Activated CD8-positive, alpha-beta memory T cell treated with anti-CD3 and anti-CD28 coated beads for 48 hours (primary cell): ENCODE data around the gene LRPAP1.

ENCODE experiments used
- DNase-seq, 3 experiments: peaks; one replicate each; pipeline ENCODE4 v3.0.0-alpha.2; 2020; ENCODE audit warnings: low read depth in 2 of 3, low spot score in 2 of 3

The LRPAP1 gene

DNA sequence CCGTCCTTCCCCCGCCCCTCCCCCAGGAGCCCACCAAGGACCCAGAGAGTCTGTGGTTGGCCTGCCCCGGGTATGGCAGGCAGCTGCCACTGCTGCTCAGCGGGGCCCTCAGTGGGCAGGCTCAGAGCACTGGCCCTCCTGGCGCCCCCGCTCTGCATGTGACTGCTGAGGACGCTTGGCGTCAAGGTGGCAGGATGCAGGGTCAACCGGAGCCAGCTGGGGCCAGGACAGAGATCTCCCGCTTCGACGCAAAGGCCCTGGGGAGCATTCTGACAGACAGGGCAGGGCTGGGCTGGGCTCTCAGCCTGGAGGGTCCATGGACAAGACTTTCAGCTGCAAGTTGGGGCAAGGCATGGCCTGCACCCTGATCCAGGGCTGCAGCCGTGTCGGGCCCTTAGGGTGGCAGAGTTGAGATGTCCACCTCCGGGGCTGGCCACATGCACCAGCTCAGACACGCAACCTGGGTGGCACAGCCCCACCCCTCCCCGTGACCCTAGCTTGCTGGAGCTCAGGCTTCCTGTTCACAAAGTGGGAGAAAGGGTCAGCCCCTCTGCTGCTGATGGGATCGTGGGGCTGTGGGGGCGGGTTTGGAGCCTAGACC lies 30.3 kb downstream of the LRPAP1 start:
- DNase-seq: no peak

DNA sequence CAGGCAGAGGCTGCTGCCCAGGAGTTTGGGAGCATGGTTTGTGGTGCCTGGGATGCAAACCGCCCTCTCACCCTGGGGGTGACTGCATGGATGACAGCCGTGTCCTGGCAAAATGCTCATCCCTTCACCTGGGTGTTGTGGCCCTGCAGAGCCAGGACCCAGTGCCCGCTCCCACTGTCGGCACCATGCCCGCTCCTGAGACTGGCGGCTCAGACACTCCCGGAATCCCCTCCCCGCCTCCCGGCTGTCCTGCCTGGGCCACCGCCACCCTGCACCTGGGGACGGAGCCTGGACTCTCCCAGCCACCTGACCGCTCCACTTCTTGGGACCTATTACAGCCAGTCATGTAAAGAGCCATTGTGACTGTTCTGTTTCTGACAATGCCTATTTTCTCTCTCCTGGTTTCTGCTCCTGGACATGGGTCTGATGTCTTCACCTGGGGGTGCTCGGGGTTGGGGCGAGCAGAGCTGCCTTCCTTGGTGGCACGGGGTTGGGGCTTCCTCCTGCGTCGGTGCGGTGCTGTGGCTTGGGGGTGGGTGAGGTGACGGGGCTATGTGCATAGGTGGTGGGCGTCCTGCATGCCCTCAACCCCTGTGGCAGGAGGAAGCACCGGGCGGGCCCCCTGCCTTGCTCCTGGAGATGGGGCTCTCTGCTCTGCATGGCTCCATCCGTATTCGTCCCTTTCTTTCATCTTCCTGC lies 30.9 kb downstream of the LRPAP1 start:
- DNase-seq: no peak

DNA sequence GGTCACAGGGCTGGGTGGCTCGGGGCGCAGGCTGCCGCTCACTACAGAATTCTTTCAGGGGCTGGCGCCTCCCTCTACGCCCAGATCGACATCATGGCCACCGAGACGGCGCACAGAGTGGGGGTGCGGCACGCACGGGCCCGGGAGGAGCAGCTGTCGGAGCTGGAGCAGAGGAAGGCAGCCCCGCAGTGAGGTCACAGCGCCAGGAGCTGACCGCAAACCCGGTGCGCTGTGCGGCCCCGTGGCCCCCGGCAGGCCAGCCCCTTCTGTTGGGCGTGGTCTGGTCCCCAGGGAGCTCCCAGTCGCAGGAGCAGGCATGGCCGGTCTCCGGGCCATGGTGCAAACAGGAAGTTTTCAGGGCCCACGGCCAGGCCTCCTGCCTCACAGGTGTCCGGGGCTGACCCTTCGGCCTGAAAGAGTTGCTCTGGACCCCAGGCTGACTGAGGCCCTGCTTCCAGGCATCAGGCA lies 31.6 kb downstream of the LRPAP1 start:
- DNase-seq: no peak

DNA sequence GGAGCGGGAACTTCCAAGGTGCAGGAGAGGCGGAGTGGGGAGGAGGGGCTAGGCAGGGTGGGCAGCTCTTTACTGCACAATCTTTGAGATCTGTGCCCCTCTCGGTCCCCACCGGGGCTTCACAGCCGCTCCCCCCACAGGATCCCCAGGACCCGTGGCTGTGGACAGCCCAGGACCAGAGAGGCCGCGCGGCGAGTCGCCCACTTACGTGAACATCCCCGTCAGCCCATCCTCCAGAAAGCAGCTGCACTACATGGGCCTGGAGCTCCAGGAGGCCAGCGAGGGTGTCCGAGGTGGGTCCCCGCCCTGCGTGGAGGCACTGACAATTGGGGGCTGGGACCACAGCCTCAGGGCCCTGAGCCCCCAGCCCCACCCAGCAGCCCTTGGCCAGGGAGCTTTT lies 32.1 kb downstream of the LRPAP1 start:
- no peak for DNase-seq

DNA sequence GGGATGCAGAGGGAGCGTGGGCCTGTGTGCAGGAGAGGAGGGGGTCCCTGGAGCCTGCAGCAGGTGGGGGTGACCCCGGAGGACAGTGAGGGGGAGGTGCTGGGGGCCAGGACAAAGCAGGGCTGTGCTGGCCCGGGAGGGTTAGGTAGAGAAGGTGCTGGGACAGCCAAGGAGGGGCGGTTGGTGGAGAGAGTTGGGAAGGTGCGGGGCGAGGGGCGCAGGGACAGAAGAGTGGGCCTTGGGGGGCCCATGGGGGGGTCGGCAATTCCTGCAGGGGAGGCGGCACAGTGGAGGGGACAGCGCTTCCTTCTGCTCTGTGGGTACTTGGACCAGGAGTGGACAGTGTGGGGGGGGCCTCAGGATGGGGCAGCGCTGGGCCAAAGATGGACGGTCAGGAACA lies 32.5 kb downstream of the LRPAP1 start:
- DNase-seq: no peak

DNA sequence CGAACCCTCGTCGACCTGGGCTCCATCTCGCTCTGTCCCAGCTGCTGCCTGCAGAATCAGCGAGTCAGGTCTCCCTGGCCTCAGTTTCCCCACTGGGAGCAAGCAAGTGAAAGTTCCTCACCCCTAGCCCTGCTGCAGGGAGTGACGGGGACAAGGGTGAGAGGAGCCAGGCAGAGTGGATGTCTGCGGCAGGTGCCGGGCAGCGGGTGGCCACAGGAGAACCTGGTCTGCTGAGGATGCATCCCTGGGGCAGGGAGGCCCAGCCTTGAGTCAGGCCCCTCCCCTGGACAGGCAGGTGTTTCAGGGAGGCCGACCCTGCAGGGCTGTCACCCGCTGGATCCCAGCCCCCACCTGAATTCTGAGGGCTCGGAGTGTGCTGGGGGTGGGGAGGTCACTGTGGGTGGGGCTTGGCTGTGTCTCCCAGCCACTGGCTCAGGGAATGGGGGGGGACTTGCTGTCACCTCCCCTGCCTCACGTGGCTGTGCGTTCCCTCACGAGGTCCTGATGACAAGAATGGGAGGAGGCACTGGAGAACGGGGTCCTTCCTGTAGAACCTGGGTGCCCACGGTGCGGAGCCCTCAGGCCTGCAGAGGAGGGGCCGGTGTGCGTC lies 33.2 kb downstream of the LRPAP1 start:
- no peak for DNase-seq

DNA sequence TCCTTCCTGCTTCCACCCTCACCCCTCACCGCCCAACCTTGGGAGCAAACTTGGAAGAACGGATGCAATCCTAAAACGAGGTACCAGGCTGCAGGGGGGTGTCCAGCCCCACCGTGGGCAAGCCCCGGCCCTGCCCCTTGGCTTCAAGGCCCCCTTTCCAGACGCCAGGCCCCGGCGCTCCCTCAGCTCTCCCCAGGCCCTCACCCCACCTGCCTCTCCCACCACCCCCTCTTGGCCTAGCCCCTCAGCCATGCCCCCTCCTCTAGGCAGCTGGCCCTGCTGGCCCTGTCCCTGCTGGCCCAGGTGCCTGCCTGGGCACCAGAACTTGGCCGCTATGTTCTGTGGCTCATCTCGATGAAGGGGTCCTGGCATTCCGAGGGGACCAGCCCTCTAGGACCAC lies 33.8 kb downstream of the LRPAP1 start:
- DNase-seq: no peak

DNA sequence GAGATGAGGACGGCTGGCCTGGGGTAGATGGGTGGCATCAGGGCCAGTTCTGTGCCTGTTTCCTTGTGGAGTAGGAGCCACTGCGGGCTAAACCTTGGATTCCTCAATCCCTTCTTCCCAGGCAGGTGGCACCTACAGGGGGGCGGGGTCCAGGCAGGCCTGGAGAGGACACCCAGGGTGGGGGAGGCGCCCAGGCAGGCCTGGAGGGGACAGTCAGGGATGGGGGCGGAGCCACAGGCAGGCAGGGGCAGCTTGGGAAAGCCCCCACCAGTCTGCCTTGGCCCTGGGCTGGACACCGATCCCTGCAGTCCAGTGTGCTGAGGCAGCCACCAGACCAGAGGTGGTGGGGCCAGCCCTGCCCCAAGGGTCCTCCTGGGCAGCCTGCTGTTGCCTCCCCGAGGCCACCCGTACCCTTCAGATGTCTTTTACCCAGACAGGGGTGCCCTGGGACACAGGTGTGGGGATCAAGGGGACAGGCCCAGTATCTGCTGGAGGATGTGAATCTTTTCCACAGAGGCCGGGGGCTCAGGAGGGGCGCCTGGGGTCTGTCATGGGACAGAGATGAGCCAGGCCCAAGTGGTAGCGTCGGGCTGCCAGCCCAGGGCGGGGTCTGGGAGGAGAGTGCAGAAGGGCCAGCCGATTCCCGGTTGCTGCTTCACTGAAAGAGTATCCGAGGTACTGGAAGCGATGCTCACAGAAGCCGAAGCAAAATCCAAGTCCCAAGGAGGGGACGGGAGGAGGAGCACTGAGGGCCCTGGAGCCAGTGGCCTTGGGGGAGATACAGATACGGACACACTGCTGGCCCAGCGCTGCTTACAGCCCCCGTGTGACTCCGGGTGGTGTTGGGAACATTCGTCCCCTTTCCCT lies 34.5 kb downstream of the LRPAP1 start:
- DNase-seq: no peak

DNA sequence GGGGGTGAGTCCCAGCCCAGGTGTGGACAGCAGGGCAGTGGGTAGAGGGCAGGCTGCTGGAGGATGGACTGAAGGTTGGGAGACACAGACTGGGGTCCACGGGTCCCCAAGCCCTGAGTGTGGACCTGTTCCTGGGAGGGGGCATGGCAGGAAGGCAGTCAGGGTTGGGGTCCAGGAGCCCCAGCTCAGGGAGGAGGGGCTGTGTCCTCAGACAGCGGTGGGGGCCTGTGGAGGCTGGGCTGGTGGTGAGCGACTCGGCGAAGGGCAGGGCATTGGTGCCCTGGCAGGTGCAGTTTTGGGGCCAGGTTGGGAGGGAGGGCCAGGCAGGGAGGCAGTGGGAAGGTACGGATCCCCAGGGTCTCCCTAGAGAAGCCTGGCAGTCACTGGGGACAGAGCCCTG lies 35.1 kb downstream of the LRPAP1 start:
- DNase-seq: no peak

DNA sequence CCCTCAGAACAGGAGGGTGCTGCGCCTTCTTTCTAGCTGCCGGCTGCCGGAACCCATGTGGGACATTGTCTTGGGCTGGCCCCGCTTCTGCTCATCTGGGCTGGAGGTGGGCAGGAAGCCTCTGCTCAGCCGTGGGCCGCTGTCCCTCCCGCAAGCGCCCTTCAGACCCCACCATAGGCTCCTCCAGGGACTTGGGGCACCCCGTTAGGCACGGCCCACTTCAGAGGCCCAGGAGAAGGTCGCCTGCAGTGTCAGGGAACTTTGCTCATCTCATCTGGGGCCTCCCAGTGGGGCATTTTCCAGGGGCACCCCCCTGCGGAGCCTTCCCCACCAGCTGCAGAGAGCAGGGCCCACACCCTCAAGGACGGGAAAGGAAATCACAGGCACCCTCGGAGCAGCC lies 36.2 kb downstream of the LRPAP1 start:
- no peak for DNase-seq

DNA sequence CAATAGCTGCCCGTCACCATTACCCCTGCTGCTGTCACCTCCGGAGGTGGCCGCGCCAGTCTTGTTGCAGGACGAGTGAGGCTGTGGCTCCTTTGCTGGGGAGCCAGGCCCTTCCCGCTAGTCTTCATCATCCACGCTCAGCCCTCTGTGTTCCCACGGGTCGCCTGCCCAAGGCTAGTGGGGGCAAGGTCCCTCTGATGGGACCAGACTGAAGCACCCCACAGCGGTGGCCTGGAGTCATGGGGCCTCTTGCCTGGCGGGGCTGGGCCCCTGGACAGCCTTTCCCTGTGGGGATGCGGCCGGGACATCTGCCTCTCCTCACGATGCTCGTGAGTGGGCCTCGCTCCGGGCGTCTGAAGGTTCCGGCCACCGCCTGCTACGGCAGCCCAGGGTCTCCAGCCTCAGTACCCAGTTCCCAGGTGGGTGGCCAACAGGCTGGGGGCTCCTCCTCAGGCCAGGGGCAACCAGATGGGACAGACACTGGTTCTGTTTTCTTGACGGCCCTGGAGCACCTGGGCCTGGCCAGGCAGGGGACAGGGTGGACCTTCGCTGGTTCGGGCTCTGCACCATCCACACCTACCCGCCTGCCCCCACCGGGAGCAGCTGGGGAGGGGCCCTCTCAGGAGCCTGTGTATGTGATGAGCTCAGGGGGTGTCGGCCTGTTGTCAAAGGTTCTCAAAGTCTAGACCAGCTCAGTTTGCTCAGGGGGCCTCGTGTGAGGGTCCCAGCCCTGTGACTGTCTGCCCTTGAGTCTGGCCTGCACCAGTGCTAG lies 36.8 kb downstream of the LRPAP1 start:
- DNase-seq: no peak

DNA sequence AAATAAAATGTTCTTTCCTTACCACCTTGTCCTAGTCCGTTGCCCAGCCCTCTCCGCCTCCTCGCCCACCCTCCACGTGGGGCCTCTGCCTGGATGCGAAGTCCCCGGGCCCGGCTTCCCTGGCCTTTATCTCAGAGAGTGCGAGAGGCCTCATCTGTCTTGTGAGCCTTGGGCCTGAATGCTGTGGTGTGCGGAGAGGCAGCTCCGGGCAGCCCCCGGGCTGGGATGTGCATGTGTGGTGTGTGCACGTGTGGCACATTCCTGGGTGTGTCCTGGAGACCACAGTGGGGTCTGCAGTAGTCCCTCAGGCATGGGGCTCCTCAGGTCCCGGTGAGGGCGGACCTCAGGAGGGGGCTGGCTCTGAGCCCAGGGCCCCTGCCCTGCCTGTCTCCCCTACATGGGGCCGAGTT lies 37.8 kb downstream of the LRPAP1 start:
- no peak for DNase-seq

DNA sequence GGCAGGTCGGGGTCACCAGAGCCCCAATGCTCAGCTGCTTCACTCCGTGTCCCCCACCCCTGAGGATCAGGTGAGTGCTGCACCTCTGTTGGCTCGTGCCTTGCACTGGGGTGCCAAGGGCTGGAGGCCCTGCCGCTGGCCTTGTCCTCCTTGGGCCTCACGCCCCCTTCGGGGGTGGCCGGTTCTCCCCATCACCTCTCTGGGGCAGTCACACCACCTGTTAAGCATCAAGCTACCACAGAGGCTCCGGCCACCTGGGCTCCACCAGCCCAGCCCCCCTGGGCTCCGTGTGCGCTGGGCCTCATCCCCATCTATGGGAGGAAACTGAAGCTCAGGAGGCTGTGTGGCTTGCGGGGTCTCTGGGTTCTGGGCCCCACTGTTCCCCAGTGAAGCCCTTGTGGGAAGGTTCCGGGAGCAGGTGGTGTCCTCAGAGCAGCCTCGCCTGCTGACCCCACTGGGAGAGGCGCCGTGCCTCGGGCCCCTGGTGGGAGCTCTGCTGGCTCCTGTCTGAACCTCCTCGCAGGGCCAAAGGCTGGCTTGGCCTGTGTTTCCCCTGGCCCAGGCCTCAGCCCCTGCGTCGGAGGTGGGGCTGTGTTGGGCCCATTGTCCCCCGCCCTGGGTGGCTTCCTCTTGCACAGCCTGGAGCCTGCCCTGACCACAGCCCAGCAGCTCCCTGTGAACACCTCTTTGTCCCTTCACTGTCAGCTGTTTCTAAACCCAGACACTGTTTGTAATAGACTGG lies 38.3 kb downstream of the LRPAP1 start:
- no peak for DNase-seq

DNA sequence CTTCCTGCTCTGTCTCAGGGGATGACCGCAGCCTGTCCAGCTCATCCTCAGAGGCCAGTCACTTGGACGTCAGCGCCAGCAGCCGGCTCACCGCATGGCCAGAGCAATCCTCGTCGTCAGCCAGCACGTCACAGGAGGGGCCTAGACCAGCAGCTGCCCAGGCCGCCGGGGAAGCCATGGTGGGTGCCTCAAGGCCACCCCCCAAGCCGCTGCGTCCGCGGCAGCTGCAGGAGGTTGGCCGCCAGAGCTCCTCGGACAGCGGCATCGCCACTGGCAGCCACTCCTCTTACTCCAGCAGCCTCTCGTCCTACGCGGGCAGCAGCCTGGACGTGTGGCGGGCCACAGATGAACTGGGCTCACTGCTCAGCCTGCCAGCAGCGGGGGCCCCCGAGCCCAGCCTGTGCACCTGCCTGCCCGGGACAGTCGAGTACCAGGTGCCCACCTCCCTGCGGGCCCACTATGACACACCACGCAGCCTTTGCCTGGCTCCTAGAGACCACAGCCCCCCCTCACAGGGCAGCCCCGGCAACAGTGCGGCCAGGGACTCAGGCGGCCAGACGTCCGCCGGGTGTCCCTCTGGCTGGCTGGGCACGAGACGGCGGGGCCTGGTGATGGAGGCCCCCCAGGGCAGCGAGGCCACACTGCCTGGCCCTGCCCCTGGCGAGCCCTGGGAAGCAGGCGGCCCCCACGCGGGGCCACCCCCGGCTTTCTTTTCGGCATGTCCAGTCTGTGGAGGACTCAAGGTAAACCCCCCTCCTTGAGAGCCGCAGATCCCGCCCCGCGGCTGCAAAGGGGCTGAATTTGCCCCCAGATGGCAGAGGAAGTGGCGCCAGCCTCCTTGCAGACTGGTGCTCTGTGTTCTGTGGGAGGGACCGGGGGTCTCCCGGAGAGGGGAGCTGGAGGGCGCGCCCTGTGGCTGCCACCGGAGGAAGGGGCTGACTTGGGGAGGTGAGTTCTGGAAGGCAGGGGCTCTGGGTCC lies 39.2 kb downstream of the LRPAP1 start:
- DNase-seq: no peak

DNA sequence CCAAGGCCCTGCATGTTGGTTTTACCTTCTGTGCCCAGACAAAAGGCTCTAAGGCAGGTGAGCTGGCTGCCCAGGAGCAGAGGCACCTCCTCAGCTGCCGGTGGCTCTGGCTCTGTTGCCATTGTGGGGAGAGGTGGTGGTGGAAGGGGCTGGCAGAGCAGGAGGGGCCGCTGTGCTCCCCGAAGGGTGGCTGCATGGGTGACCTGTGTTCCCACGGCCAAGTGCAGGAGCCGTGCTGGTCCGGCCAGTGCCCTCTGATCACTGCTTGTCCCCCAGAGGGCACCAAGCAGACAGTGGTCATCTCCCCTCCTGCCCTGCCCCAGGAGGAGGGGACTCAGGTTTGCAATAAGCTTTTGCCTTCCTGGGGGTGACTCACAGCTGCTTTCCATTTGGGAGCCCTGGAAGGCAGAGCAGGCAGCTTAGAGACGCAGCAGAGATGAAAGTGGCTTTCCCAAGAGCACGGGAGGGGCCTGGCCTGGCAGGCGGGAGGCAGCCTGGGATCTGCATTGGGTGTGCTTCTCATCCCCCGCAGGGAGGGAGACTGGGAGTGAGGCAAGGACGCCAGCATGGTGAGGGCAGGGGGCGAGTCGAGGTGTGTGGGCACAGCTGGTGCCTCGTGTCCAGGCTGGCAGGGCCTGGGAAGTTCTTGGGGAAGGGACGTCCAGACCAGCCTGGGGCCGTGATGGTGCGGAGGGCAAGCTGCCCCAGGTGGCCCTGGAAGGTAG lies 40.4 kb downstream of the LRPAP1 start:
- no peak for DNase-seq

DNA sequence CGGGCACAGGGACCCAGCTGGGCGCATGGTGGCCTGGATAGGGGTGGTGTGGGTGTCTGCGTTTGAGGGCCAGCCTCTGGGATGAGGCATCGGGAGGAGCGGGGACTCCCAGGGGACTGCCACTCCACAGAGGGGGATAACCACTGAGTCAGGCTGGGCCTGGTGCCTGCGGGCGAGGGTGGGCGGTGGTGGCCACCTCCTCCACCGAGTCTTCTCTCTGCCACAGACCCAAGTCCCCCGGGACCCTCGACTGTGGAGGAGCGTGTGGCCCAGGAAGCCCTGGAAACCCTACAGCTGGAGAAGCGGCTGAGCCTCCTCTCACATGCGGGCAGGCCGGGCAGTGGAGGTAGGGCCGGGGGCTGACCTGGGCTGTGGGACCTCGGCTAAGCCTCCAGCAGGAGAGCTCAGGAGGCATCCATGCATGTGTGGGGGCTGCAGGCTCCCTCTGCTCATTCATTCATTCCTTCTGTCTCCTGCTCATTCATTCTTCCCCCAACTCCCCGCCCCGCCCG lies 42.7 kb downstream of the LRPAP1 start:
- DNase-seq: peak in 1 of 3 experiments; percentile 10

DNA sequence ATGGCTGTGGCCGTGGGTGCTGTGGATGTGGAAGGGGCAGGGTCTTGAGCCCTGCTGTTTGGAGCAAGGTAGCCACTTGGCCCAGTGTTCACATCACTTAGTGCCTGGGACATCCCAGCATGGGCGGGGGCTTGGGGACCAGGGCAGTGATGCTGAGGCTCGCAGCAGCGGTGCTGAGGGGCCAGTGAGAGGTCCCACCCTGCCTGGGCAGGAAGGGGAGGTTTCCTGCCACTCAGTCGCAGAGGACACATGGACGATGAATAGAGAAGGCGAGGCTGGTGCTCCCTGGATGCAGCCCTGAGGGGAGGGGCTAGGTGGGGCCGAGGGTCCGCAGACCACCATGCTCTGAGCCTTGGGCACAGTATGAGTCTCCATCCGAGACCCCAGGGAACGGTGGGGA lies 43.4 kb downstream of the LRPAP1 start:
- no peak for DNase-seq

DNA sequence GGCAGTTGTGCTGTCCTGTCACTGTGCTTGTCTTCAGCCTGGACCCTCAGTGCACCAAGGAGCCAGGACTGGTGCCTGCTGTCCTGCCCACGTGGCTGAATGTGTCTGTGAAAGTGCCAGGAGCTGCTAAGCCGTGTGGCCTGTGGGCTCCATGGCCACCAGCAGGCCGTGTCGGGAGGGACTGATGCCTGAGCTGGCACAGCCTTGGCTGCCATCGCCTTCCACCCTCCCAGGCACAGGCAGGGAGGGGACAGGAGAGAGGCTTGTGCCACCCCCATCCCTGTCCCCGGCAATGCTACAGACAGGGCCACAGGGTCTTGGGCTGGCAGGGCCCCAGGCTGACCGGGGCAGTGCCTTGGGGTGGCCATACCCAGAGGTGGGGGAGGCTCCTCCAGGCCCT lies 44.4 kb downstream of the LRPAP1 start:
- DNase-seq: no peak
